Glutamatergic neuron (in vitro differentiated cells): Measurements from ENCODE around the gene TMEM192. TPM values are rescaled to one million over a fixed set of nuclear protein-coding genes. Genes with fewer than 3 reads are reported as not detected.

Source experiments
- DNase-seq: peaks from one replicate; pipeline ENCODE4 v3.0.0; 2022
- H3K27ac Mint-ChIP-seq: one replicate; pipeline ENCODE4 v1.8.0; 2020; ENCODE audit warnings: mild to moderate bottlenecking, mixed read lengths, inconsistent platforms; ENCODE audit not compliant: unreplicated experiment
- H3K27me3 Mint-ChIP-seq: one replicate; pipeline ENCODE4 v1.8.0; 2020; ENCODE audit warnings: mild to moderate bottlenecking, moderate library complexity, mixed read lengths, inconsistent platforms; ENCODE audit not compliant: unreplicated experiment
- H3K36me3 Mint-ChIP-seq: one replicate; pipeline ENCODE4 v1.8.0; 2020; ENCODE audit warnings: mild to moderate bottlenecking, mixed read lengths, inconsistent platforms; ENCODE audit not compliant: unreplicated experiment
- H3K4me1 Mint-ChIP-seq: one replicate; pipeline ENCODE4 v1.8.0; 2020; ENCODE audit warnings: mild to moderate bottlenecking, low read depth, mixed read lengths, inconsistent platforms; ENCODE audit not compliant: unreplicated experiment
- H3K4me3 Mint-ChIP-seq: one replicate; pipeline ENCODE4 v1.8.0; 2020; ENCODE audit warnings: mild to moderate bottlenecking, mixed read lengths, inconsistent platforms; ENCODE audit not compliant: unreplicated experiment
- H3K9me3 Mint-ChIP-seq: one replicate; pipeline ENCODE4 v1.8.0; 2020; ENCODE audit warnings: mild to moderate bottlenecking, moderate library complexity, mixed read lengths, inconsistent platforms; ENCODE audit not compliant: unreplicated experiment
- total RNA-seq: library from RNA; stranded (reverse); fragmentation: NEBNext Ultra II Directional; extraction: Animal tissue kit (Norgen Biotek cat#: 25700); gene quantifications from one replicate; pipeline ENCODE4 v1.2.1, GENCODE V29; 2021; ENCODE audit not compliant: unreplicated experiment
- TF ChIP-seq, protein P1 (sequence below): fragments of 200-600 bp; sonication (generic); IDR thresholded peaks from one replicate; pipeline ENCODE4 v1.5.0; 2021; ENCODE audit not compliant: partially characterized antibody, unreplicated experiment

The TMEM192 gene
- total RNA-seq, 1 donor from 2014 or later = 16.9 TPM

DNA sequence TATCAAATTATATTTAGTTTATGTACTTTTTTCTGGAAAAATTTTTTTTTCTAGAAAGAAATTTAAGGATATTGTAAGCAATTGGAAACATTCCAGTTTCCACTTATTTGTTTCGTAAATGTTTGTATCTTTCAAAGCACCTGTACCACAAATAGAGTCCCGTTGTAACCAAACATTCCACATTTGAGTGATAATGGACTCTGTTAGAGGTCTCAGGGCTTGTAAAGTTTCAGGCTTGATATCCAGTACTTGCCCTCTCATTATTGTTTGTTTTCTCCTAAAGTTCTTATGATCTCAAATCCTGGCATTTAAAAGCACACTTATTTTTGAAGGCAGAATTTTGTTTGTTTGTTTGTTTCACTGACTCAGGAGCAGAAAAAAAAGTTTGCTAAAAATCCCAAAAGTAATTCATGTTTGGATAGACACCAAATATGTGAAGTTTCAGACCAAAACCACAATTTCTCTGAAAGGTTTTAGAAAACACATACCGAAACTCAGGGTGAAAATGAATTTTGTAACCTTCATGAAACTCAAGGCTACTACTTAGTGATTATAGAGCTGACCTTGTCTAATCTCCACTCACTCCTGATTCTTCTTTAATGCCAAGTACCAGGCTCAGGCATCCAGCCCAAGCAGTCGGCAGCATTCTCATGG is 5.7 kb upstream of the TMEM192 start:
- Mint-ChIP-seq H3K9me3 (no peaks in the 10 kb centered on the region), H3K27me3 (no peaks in the 10 kb centered on the region), H3K4me3 (no peak overlapping the region), H3K4me1 (peaks cover under 1% of the 10 kb centered on the region), H3K27ac (no peak overlapping the region), H3K36me3 (no peaks in the 10 kb centered on the region)
- TF ChIP-seq, protein P1, sequence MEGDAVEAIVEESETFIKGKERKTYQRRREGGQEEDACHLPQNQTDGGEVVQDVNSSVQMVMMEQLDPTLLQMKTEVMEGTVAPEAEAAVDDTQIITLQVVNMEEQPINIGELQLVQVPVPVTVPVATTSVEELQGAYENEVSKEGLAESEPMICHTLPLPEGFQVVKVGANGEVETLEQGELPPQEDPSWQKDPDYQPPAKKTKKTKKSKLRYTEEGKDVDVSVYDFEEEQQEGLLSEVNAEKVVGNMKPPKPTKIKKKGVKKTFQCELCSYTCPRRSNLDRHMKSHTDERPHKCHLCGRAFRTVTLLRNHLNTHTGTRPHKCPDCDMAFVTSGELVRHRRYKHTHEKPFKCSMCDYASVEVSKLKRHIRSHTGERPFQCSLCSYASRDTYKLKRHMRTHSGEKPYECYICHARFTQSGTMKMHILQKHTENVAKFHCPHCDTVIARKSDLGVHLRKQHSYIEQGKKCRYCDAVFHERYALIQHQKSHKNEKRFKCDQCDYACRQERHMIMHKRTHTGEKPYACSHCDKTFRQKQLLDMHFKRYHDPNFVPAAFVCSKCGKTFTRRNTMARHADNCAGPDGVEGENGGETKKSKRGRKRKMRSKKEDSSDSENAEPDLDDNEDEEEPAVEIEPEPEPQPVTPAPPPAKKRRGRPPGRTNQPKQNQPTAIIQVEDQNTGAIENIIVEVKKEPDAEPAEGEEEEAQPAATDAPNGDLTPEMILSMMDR = no peak
- DNase-seq = no peak

- H3K27ac Mint-ChIP-seq = no peak overlapping the region
- TF ChIP-seq, protein P1 = no peak
- H3K27me3 Mint-ChIP-seq = peaks cover 2% of the 10 kb centered on the region
- H3K9me3 Mint-ChIP-seq = no peaks in the 10 kb centered on the region
- peaks cover 3% of the 10 kb centered on the region for H3K4me1 Mint-ChIP-seq
- no peaks in the 10 kb centered on the region for H3K36me3 Mint-ChIP-seq
- no peak for DNase-seq
- H3K4me3 Mint-ChIP-seq = no peak overlapping the region
Measured at GRCh38 chr4:165115301-165115700, 2.6 kb upstream of the TMEM192 start.

GRCh38 chr4:165111906-165112367 is 723 bp downstream of the TMEM192 start:
- DNase-seq = no peak
- Mint-ChIP-seq H3K9me3 (peaks cover 4% of the 10 kb centered on the region), H3K4me1 (peaks cover 3% of the 10 kb centered on the region), H3K36me3 (peaks cover 4% of the 10 kb centered on the region), H3K4me3 (peak overlapping the region; percentile 97), H3K27me3 (peaks cover 2% of the 10 kb centered on the region), H3K27ac (peak overlapping the region; percentile 94)
- TF ChIP-seq, protein P1 = no peak

DNA sequence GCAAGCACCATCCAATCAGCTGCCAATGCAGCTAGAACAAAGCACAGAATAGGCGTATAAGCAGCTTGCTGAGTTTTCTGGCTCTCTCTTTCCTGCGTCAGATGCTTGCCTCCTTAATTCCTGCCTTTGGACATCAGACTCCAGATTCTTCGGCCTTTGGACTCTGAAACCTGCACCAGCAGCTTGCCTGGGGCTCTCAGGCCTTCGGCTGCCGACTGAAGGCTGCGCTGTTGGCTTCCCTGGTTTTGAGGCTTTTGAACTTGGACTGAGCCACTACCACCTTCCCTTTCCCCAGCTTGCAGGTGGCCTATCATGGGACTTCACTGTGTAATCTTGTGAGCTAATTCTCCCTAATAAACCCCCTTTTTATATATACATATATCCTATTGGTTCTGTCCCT is 6.1 kb downstream of the TMEM192 start:
- TF ChIP-seq, protein P1 = no peak
- Mint-ChIP-seq H3K4me1 (no peaks in the 10 kb centered on the region), H3K27ac (no peak overlapping the region), H3K27me3 (peaks cover 2% of the 10 kb centered on the region), H3K9me3 (peaks cover 4% of the 10 kb centered on the region), H3K4me3 (no peak overlapping the region), H3K36me3 (peaks cover 4% of the 10 kb centered on the region)
- DNase-seq = no peak

DNA sequence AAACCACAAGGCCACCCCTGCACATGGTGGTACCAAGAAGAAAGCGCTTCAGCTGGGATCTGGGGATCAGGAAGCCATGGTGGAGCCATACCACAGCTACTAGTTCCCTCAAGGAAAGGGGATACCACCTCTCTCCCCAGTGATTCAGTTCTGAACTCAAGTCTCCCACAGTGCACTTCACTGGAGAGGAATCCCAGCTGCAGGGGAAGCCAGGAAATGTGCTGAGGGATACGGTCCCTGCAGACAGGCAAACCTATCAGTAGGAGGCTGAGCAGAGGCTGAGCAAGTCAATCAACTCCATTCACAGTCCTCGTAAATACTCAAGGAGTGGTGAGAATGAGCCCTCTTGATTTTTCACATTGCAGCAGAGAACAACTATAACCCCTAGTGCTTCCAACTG is 11.0 kb downstream of the TMEM192 start:
- no peak for DNase-seq
- Mint-ChIP-seq H3K4me3 (no peak overlapping the region), H3K27me3 (no peaks in the 10 kb centered on the region), H3K4me1 (no peaks in the 10 kb centered on the region), H3K27ac (no peak overlapping the region), H3K36me3 (no peaks in the 10 kb centered on the region), H3K9me3 (no peaks in the 10 kb centered on the region)
- TF ChIP-seq, protein P1 = no peak
